Stimulated activated CD8-positive, alpha-beta memory T cell treated with anti-CD3 and anti-CD28 coated beads, Interleukin-15, amount 100 ng/mL, for 24 hours (primary cell): Measurements from ENCODE around the gene FAM117A.
"Not testable (repeated sequence)": the region's sequence is repeated elsewhere in the genome, so short reads cannot be mapped to it uniquely, and the experiment has no call there.

Experiments
- DNase-seq: peaks from one replicate; pipeline ENCODE4 v3.0.0-alpha.2; 2020; ENCODE audit warnings: low read depth

The FAM117A gene

GRCh38 chr17:49677933-49678847 lies 85.7 kb downstream of the FAM117A start, which contains the start of gene SPOP:
Gene SPOP, minus strand, starts transcription at chr17:49678097. Its CDS starts 55,287 bp downstream, at chr17:49622810.
- peak; percentile 94 for DNase-seq

- DNase-seq, result peak; percentile 96
These were observed 86.6 kb downstream of the FAM117A start for GRCh38 chr17:49677134-49677932.

- no peak for DNase-seq
These were observed 87.6 kb downstream of the FAM117A start for GRCh38 chr17:49676276-49676868.

GRCh38 chr17:49674507-49674906 lies 89.4 kb downstream of the FAM117A start:
- no peak for DNase-seq

- not testable (repeated sequence) for DNase-seq
These were observed 90.3 kb downstream of the FAM117A start for GRCh38 chr17:49673679-49674078.

- DNase-seq, result no peak
These were observed 93.3 kb downstream of the FAM117A start for GRCh38 chr17:49670641-49671040.

- no peak for DNase-seq
These were observed 93.9 kb downstream of the FAM117A start for GRCh38 chr17:49670002-49670401.

- DNase-seq, result no peak
These were observed 96.1 kb downstream of the FAM117A start for GRCh38 chr17:49667854-49668253.

GRCh38 chr17:49664706-49665211 lies 99.2 kb downstream of the FAM117A start:
- DNase-seq, result no peak
